Naive B cell (primary cell): Measurements from ENCODE around the gene HEXB. TPM values are rescaled to one million over a fixed set of nuclear protein-coding genes. Genes with fewer than 3 reads are reported as not detected.
A peak's percentile ranks its signal among the peaks of the same experiment; 100 is the strongest.
"Not testable (repeated sequence)": the region's sequence is repeated elsewhere in the genome, so short reads cannot be mapped to it uniquely, and the experiment has no call there.

ENCODE experiments used
- ATAC-seq, 2 donors: fragments of 150-1000 bp; cut with Tn5 transposase; 2 replicates each; pipeline ENCODE4 v1.10.0; 2021; ENCODE audit warnings: low read depth in 2 of 2, mild to moderate bottlenecking in 2 of 2, moderate library complexity in 2 of 2
- DNase-seq: peaks from one replicate; pipeline ENCODE4 v3.0.0; 2022
- H3K27ac Mint-ChIP-seq, 6 donors: one replicate each; pipeline ENCODE4 v1.8.0; 2020 to 2022; ENCODE audit warnings: mild to moderate bottlenecking in 6 of 6, mixed read lengths in 6 of 6, moderate library complexity in 5 of 6, inconsistent platforms in 2 of 6
- H3K27me3 Mint-ChIP-seq, 3 donors: one replicate each; pipeline ENCODE4 v1.8.0; 2021 to 2022; ENCODE audit warnings: mixed read lengths in 3 of 3, mild to moderate bottlenecking in 1 of 3
- H3K36me3 Mint-ChIP-seq, 2 donors: one replicate each; pipeline ENCODE4 v1.8.0; 2020 to 2022; ENCODE audit warnings: mixed read lengths in 2 of 2, inconsistent platforms in 1 of 2, mild to moderate bottlenecking in 1 of 2
- H3K4me1 Mint-ChIP-seq, 3 donors: one replicate each; pipeline ENCODE4 v1.8.0; 2020 to 2022; ENCODE audit warnings: mixed read lengths in 3 of 3, inconsistent platforms in 1 of 3, mild to moderate bottlenecking in 1 of 3, moderate library complexity in 1 of 3
- H3K4me3 Mint-ChIP-seq, 8 donors: one replicate each; pipeline ENCODE4 v1.8.0; 2020 to 2022; ENCODE audit warnings: mild to moderate bottlenecking in 8 of 8, mixed read lengths in 8 of 8, moderate library complexity in 8 of 8, inconsistent platforms in 2 of 8
- H3K9me3 Mint-ChIP-seq, 7 donors: one replicate each; pipeline ENCODE4 v1.8.0; 2020 to 2022; ENCODE audit warnings: mixed read lengths in 7 of 7, mild to moderate bottlenecking in 5 of 7, inconsistent platforms in 2 of 7, moderate library complexity in 1 of 7
- polyA plus RNA-seq, 6 donors: library from polyadenylated mRNA; unstranded; fragments of 300-500 nt; fragmentation: Illumina TruSeq; gene quantifications; one replicate each; pipeline ENCODE4 v1.2.3, GENCODE V29; 2021; ENCODE audit warnings: low read depth in 6 of 6

HEXB gene
- polyA plus RNA-seq, 6 donors from 2014 or later, result 62.4 to 87.8 (median 69.8) TPM

DNA sequence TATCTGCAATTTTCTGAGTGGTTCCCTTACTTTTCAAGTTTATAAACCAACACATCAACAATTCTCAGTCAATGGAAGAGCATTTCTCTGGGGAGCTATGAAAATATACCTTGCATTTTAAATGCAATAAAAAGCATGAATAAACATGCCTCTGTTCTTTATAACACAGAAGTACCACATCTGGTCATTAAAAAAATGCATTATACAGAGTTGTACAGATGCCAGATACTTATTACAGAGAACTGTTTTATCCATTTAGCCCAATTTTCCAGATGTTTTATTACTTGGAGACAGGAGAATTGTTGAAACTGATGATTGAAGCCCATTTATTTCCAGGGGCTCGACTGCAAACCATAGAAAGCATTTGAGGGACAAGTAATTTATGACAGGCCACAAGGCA lies 19.2 kb upstream of the HEXB start:
- ATAC-seq, result no peak
- DNase-seq, result no peak
- H3K4me1 Mint-ChIP-seq, result no peaks in the 10 kb centered on the region
- peaks cover 0 to 11% (median 7%) of the 10 kb centered on the region in 7 donors for H3K9me3 Mint-ChIP-seq
- no peak overlapping the region for H3K4me3 Mint-ChIP-seq
- H3K27ac Mint-ChIP-seq, result no peak overlapping the region
- H3K36me3 Mint-ChIP-seq, result peaks cover 0 to 3% of the 10 kb centered on the region in 2 donors
- peaks cover 15 to 30% (median 25%) of the 10 kb centered on the region in 3 donors for H3K27me3 Mint-ChIP-seq

DNA sequence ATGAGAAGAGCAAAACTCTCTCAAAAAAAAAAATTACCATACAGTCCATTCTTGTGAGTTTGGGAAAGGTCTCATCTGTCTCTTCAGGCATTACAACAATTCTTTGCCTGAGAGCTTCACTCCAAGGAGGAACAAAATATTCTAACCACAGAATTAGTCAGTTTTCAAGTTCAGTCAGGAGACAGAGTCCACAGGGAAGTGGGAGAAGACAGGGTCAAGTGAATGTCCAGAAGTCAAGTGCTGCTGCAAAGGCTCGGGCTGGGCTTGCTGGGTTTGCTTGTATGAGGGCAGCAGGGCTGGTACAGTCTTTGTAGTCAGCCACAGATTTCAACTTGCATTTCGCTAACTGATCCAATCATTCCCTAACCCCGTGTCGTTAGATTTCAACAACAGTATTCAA lies 17.6 kb upstream of the HEXB start:
- no peak overlapping the region for H3K4me3 Mint-ChIP-seq
- DNase-seq (no peak), ATAC-seq (no peak)
- H3K27me3 Mint-ChIP-seq, result peaks cover 14 to 27% (median 26%) of the 10 kb centered on the region in 3 donors
- peaks cover 0 to 3% of the 10 kb centered on the region in 2 donors for H3K36me3 Mint-ChIP-seq
- no peaks in the 10 kb centered on the region for H3K4me1 Mint-ChIP-seq
- H3K27ac Mint-ChIP-seq, result peak overlapping the region in 1 of 6 donors; percentile 58
- H3K9me3 Mint-ChIP-seq, result peaks cover 0 to 11% (median 8%) of the 10 kb centered on the region in 7 donors

DNA sequence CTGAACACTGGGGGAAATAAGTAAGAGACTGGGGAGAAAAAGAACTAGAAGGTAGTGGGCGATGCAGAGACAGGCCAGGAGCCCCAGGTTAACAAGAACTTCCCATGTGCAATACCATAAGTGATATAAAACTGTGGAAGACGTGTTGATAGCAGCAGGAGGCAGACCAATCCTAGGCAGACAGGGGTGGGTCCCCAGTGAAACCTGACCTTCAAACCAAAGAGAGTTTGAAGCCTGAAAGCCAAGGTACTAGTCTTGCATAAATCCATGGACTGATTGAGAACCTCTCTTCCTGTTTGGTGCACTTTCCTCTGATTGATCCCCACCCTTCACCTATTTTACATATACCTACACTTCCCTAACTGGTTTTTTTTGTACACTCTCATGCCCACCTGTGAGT lies 15.2 kb upstream of the HEXB start:
- peaks cover 17 to 33% (median 27%) of the 10 kb centered on the region in 3 donors for H3K27me3 Mint-ChIP-seq
- ATAC-seq, result no peak
- H3K9me3 Mint-ChIP-seq, result peaks cover 0 to 11% (median 8%) of the 10 kb centered on the region in 7 donors
- H3K36me3 Mint-ChIP-seq, result peaks cover 0 to 3% of the 10 kb centered on the region in 2 donors
- no peak for DNase-seq
- H3K4me3 Mint-ChIP-seq, result no peak overlapping the region
- no peaks in the 10 kb centered on the region for H3K4me1 Mint-ChIP-seq
- no peak overlapping the region for H3K27ac Mint-ChIP-seq

DNA sequence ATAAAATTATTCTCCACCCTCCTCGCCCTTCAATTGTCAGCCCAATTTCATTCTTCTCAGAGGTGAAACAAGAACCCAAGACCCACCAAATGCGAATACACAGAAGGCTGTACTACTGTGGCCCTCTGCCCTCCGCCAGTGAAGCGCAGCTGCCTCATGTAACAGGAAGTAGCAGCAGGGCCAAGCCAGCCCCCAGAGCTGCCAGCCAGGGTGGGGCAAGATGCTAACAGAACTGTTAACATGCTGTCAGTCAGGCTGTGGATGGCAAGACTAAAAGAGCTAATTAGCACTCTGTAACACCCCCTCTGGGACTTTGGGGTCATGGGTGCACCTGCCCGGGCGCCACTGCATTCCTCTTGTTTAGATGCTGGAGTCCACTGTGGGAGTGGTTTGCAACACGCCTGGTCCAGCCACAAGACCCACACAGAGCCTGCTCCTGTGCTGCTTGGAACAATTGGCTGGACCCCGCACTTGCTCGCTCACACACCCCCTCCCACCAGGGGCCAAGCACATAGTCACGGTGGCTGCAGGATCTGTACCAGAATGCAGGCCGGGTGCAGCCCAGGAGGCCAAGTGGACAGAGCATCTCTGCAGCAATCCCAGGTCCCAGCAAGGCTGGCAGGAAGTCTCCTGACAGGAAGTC lies 14.5 kb upstream of the HEXB start:
- ATAC-seq (no peak), DNase-seq (no peak)
- H3K9me3 Mint-ChIP-seq, result peaks cover 0 to 11% (median 8%) of the 10 kb centered on the region in 7 donors
- H3K27me3 Mint-ChIP-seq, result peaks cover 17 to 33% (median 27%) of the 10 kb centered on the region in 3 donors
- H3K4me1 Mint-ChIP-seq, result no peaks in the 10 kb centered on the region
- no peak overlapping the region for H3K4me3 Mint-ChIP-seq
- peaks cover 0 to 3% of the 10 kb centered on the region in 2 donors for H3K36me3 Mint-ChIP-seq
- H3K27ac Mint-ChIP-seq, result no peak overlapping the region

GRCh38 chr5:74672215-74672877 lies 12.7 kb upstream of the HEXB start:
- ATAC-seq (no peak), DNase-seq (no peak)
- peaks cover 11 to 33% (median 20%) of the 10 kb centered on the region in 3 donors for H3K27me3 Mint-ChIP-seq
- no peaks in the 10 kb centered on the region for H3K4me1 Mint-ChIP-seq
- no peak overlapping the region for H3K27ac Mint-ChIP-seq
- peaks cover 0 to 11% (median 8%) of the 10 kb centered on the region in 7 donors for H3K9me3 Mint-ChIP-seq
- H3K36me3 Mint-ChIP-seq, result peaks cover 0 to 3% of the 10 kb centered on the region in 2 donors
- no peak overlapping the region for H3K4me3 Mint-ChIP-seq

DNA sequence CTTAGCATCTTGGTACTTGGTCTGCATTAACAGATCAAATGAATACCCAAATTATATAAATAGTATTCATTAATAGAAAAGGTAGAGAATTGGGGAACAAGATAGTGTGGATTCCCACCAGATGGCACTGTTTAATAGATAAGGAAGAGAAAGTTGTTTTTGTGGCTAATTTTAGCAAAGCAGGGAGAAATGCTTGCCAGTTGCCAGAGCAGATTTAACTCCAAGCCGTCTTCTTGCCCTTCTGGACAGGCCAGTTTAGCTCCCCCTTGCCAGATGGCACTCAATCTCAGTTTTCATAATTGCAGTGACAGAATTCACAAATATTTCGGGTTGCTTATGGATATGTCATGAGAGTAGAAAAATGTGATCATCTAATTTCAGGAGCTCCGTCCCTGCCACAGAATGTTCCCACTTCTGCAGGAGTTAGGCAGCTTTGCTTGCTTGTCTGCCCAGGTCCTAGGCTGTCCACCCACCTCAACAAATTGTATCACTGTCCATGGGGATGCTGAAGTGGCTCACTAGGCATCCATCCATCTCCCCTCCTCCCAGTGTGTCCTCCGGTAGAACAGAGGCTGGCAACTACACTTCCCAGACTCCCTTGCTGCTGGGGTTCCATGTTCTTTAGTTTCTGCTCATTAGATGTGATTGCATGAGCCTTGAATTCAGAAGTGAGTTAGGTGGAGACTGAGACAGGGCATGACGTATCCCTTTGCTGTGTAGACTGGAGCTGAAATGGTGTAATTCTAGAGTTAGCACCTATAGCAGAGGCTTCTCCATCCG lies 11.8 kb upstream of the HEXB start:
- Mint-ChIP-seq H3K4me3 (no peak overlapping the region), H3K27me3 (peaks cover 11 to 33% (median 20%) of the 10 kb centered on the region in 3 donors), H3K36me3 (peaks cover 0 to 3% of the 10 kb centered on the region in 2 donors), H3K4me1 (no peaks in the 10 kb centered on the region), H3K27ac (no peak overlapping the region), H3K9me3 (peaks cover 0 to 11% (median 8%) of the 10 kb centered on the region in 7 donors)
- ATAC-seq (no peak), DNase-seq (no peak)

GRCh38 chr5:74676466-74676865 lies 8.6 kb upstream of the HEXB start:
- H3K27me3 Mint-ChIP-seq, result peaks cover 3 to 22% (median 10%) of the 10 kb centered on the region in 3 donors
- ATAC-seq, H3K4me1 Mint-ChIP-seq, DNase-seq, H3K4me3 Mint-ChIP-seq, H3K9me3 Mint-ChIP-seq, H3K36me3 Mint-ChIP-seq, H3K27ac Mint-ChIP-seq: not testable (repeated sequence)

GRCh38 chr5:74678123-74678522 lies 6.9 kb upstream of the HEXB start:
- not testable (repeated sequence) for H3K4me3 Mint-ChIP-seq, H3K27me3 Mint-ChIP-seq, H3K36me3 Mint-ChIP-seq, H3K27ac Mint-ChIP-seq, DNase-seq, H3K4me1 Mint-ChIP-seq, H3K9me3 Mint-ChIP-seq, ATAC-seq

GRCh38 chr5:74679300-74679699 lies 5.7 kb upstream of the HEXB start:
- not testable (repeated sequence) for H3K27me3 Mint-ChIP-seq

DNA sequence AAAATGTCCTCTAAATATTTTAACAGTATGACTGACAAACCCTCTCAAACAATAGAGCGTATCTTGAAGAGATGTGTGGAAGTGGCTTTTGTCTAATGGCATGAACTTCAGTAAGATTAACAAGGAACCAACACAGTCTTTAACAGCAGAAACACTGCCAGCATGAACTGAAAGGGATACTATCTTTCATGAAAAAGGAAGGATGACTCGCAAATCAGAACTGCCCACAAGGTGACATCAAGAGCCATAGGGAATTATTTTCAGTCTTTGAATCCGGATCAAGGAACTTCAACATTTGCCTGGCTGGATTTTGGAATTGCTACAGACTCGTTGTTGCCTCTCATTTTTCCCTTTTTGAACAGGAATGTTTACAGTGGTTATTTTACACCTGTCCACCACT lies 5.1 kb upstream of the HEXB start:
- no peak for ATAC-seq
- DNase-seq, result no peak
- Mint-ChIP-seq H3K9me3 (no peaks in the 10 kb centered on the region), H3K27ac (no peak overlapping the region), H3K4me3 (peak overlapping the region in 1 of 8 donors; percentile 33), H3K36me3 (no peaks in the 10 kb centered on the region), H3K4me1 (peaks cover 0 to 6% (median 5%) of the 10 kb centered on the region in 3 donors), H3K27me3 (no peaks in the 10 kb centered on the region)

More at GRCh38 chr5:74679300-74679699, 5.7 kb upstream of the HEXB start:
- H3K4me3 Mint-ChIP-seq, H3K4me1 Mint-ChIP-seq, DNase-seq, H3K27ac Mint-ChIP-seq, ATAC-seq, H3K9me3 Mint-ChIP-seq, H3K36me3 Mint-ChIP-seq: not testable (repeated sequence)

DNA sequence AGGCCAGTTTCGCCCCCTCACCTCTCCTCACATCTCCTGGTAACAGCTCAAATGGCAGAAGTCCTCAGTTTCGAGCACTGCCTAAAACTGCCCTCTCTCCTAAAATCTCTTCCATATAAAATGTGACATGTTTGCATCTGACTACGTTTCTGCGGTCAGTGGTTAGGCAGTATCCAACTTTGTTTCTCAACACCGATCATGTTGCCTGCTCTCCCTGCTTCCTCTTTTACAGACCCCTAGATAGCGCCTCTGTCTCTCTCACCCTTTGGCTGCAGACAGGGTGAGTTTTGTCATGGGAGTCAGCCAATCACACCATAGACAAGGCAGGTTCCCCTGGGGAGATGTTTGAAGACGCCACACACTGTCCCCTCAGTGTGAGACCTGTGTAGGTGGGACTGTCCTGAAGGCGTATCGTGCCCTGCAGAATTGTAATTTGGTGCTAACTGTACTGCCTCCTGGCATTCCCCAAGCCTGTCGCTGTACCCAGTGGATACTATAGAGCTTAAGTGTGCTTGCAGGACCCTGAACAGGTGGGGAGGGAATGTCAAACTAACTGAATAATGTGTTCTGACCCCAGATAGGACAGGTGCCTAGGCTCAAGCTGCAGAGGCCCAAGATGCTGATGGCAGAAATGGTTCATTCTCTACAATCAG lies 1.1 kb downstream of the HEXB start:
- Mint-ChIP-seq H3K27me3 (no peaks in the 10 kb centered on the region), H3K4me1 (peaks cover 14 to 25% (median 22%) of the 10 kb centered on the region in 3 donors), H3K36me3 (peaks cover 0 to 5% of the 10 kb centered on the region in 2 donors), H3K4me3 (peak overlapping the region; percentile 75 to 94 (median 88)), H3K27ac (peak overlapping the region; percentile 38 to 90 (median 80)), H3K9me3 (no peaks in the 10 kb centered on the region)
- peak; percentile 74 to 76 for ATAC-seq
- peak; percentile 57 for DNase-seq

- Mint-ChIP-seq H3K27me3 (no peaks in the 10 kb centered on the region), H3K4me3 (peak overlapping the region in 2 of 8 donors; percentile 85 to 90), H3K36me3 (peaks cover 0 to 5% of the 10 kb centered on the region in 2 donors), H3K4me1 (peaks cover 14 to 20% (median 20%) of the 10 kb centered on the region in 3 donors), H3K9me3 (no peaks in the 10 kb centered on the region), H3K27ac (peak overlapping the region in 3 of 6 donors; percentile 37 to 74 (median 42))
- ATAC-seq (no peak), DNase-seq (no peak)
Observed at GRCh38 chr5:74686962-74687751, 2.1 kb downstream of the HEXB start.
